H9 (cell line): ENCODE results near the gene APOA4. TPM values are rescaled to one million over a fixed set of nuclear protein-coding genes. Genes with fewer than 3 reads are reported as not detected.

Source experiments
- DNase-seq: peaks from one replicate; pipeline ENCODE4 v3.0.0-alpha.2; 2017
- H2AFZ ChIP-seq: one replicate; pipeline ENCODE4 v1.6.1; 2013; ENCODE audit warnings: mild to moderate bottlenecking, low read length, control low read depth, moderate library complexity
- H2AK5ac ChIP-seq: 2 replicates; pipeline ENCODE4 v1.6.1; 2013; ENCODE audit warnings: low read length, control low read depth, mixed read lengths; ENCODE audit not compliant: insufficient read length
- H2BK120ac ChIP-seq: one replicate; pipeline ENCODE4 v1.6.1; 2013; ENCODE audit warnings: low read depth, mild to moderate bottlenecking, low read length, control low read depth, inconsistent platforms; ENCODE audit not compliant: poor library complexity, severe bottlenecking
- H2BK12ac ChIP-seq: 2 replicates; pipeline ENCODE4 v1.6.1; 2013; ENCODE audit warnings: low read length, control low read depth, mixed read lengths, low read depth; ENCODE audit not compliant: insufficient read length
- H2BK15ac ChIP-seq: 2 replicates; pipeline ENCODE4 v1.6.1; 2013; ENCODE audit warnings: low read depth, low read length, control low read depth
- H2BK20ac ChIP-seq: one replicate; pipeline ENCODE4 v1.6.1; 2013; ENCODE audit warnings: low read depth, mild to moderate bottlenecking, low read length, control low read depth, inconsistent platforms; ENCODE audit not compliant: poor library complexity, severe bottlenecking
- H2BK5ac ChIP-seq: 2 replicates; pipeline ENCODE4 v1.6.1; 2013; ENCODE audit warnings: low read length, control low read depth, mixed read lengths; ENCODE audit not compliant: insufficient read length
- H3K14ac ChIP-seq: 2 replicates; pipeline ENCODE4 v1.6.1; 2013; ENCODE audit warnings: low read length, control low read depth; ENCODE audit not compliant: insufficient read depth
- H3K18ac ChIP-seq: 2 replicates; pipeline ENCODE4 v1.6.1; 2013; ENCODE audit warnings: low read depth, mild to moderate bottlenecking, mixed read lengths, low read length, control low read depth; ENCODE audit not compliant: insufficient read length
- H3K23ac ChIP-seq: 2 replicates; pipeline ENCODE4 v1.6.1; 2013; ENCODE audit warnings: low read length, control low read depth, mixed read lengths, low read depth; ENCODE audit not compliant: insufficient read length
- H3K23me2 ChIP-seq: 2 replicates; pipeline ENCODE4 v1.6.1; 2013; ENCODE audit warnings: low read depth, mild to moderate bottlenecking, mixed read lengths, low read length, control low read depth; ENCODE audit not compliant: insufficient read length, poor library complexity, severe bottlenecking
- H3K27ac ChIP-seq: 2 replicates; pipeline ENCODE4 v1.5.1; 2013; ENCODE audit warnings: low read length, control low read depth, mixed read lengths, low read depth; ENCODE audit not compliant: insufficient read length
- H3K27me3 ChIP-seq: 2 replicates; pipeline ENCODE4 v1.6.1; 2013; ENCODE audit warnings: low read length, control low read depth, inconsistent platforms; ENCODE audit not compliant: insufficient read depth
- H3K4ac ChIP-seq: 2 replicates; pipeline ENCODE4 v1.6.1; 2013; ENCODE audit warnings: low read depth, mild to moderate bottlenecking, control low read depth, inconsistent platforms, low read length, moderate library complexity
- H3K4me1 ChIP-seq: 2 replicates; pipeline ENCODE4 v1.6.1; 2013; ENCODE audit warnings: low read length, control low read depth, inconsistent platforms; ENCODE audit not compliant: insufficient read depth
- H3K4me2 ChIP-seq: 2 replicates; pipeline ENCODE4 v1.6.1; 2013; ENCODE audit warnings: low read length, control low read depth, mixed read lengths; ENCODE audit not compliant: insufficient read length, insufficient read depth
- H3K56ac ChIP-seq: 2 replicates; pipeline ENCODE4 v1.6.1; 2013; ENCODE audit warnings: low read depth, mild to moderate bottlenecking, mixed read lengths, low read length, control low read depth; ENCODE audit not compliant: insufficient read length
- H3K79me1 ChIP-seq: 2 replicates; pipeline ENCODE4 v1.6.1; 2013; ENCODE audit warnings: low read depth, mild to moderate bottlenecking, moderate library complexity, low read length, control low read depth, inconsistent platforms; ENCODE audit not compliant: insufficient read depth, poor library complexity, severe bottlenecking
- H3K79me2 ChIP-seq: 2 replicates; pipeline ENCODE4 v1.6.1; 2013; ENCODE audit warnings: low read length, control low read depth, inconsistent platforms; ENCODE audit not compliant: insufficient read depth
- H3K9ac ChIP-seq: 2 replicates; pipeline ENCODE4 v1.6.1; 2013; ENCODE audit warnings: low read length, control low read depth, mixed read lengths; ENCODE audit not compliant: insufficient read length; ENCODE audit errors: extremely low read depth
- H3K9me3 ChIP-seq: one replicate; pipeline ENCODE4 v1.6.1; 2013; ENCODE audit warnings: low read depth, low read length, inconsistent platforms; ENCODE audit not compliant: control insufficient read depth
- H3T11ph ChIP-seq: one replicate; pipeline ENCODE4 v1.6.1; 2013; ENCODE audit warnings: mild to moderate bottlenecking, low read length, control low read depth, inconsistent platforms
- H4K20me1 ChIP-seq: one replicate; pipeline ENCODE4 v1.6.1; 2013; ENCODE audit not compliant: control insufficient read depth, insufficient read length, insufficient read depth
- H4K5ac ChIP-seq: 2 replicates; pipeline ENCODE4 v1.6.1; 2013; ENCODE audit warnings: low read depth, mild to moderate bottlenecking, mixed read lengths, low read length, control low read depth; ENCODE audit not compliant: insufficient read length
- H4K8ac ChIP-seq: replicated peaks from 2 replicates; pipeline ENCODE4 v1.6.1; 2013; ENCODE audit warnings: low read length, control low read depth, mixed read lengths, low read depth; ENCODE audit not compliant: insufficient read length
- H4K91ac ChIP-seq: 2 replicates; pipeline ENCODE4 v1.6.1; 2013; ENCODE audit warnings: low read depth, mild to moderate bottlenecking, moderate library complexity, mixed read lengths, low read length, control low read depth; ENCODE audit not compliant: insufficient read length
- H3K27ac Mint-ChIP-seq, 3 experiments: 2 replicates in 2 of 3; 3 replicates in 1 of 3; pipeline ENCODE4 v1.8.0; 2020 to 2021; ENCODE audit warnings: mixed read lengths in 3 of 3, mild to moderate bottlenecking in 1 of 3, moderate library complexity in 1 of 3
- H3K27me3 Mint-ChIP-seq: 2 replicates; pipeline ENCODE4 v1.8.0; 2021; ENCODE audit warnings: low read depth, mild to moderate bottlenecking, moderate library complexity, mixed read lengths
- H3K36me3 Mint-ChIP-seq, 3 experiments: 2 replicates in 2 of 3; 3 replicates in 1 of 3; pipeline ENCODE4 v1.8.0; 2020 to 2021; ENCODE audit warnings: low read depth in 3 of 3, mixed read lengths in 3 of 3; ENCODE audit not compliant: insufficient read depth in 1 of 3
- H3K4me1 Mint-ChIP-seq, 2 experiments: 2 replicates each; pipeline ENCODE4 v1.8.0; 2020; ENCODE audit warnings: mixed read lengths in 2 of 2
- H3K4me3 Mint-ChIP-seq, 2 experiments: 2 replicates in 1 of 2; 3 replicates in 1 of 2; pipeline ENCODE4 v1.8.0; 2020 to 2021; ENCODE audit warnings: mild to moderate bottlenecking in 2 of 2, mixed read lengths in 2 of 2, moderate library complexity in 1 of 2
- H3K9me3 Mint-ChIP-seq, 2 experiments: 2 replicates in 1 of 2; 3 replicates in 1 of 2; pipeline ENCODE4 v1.8.0; 2020; ENCODE audit warnings: mild to moderate bottlenecking in 2 of 2, mixed read lengths in 2 of 2, moderate library complexity in 1 of 2
- WGBS: extraction: QIAGEN DNeasy Blood & Tissue Kit; methylation state at CpG from one replicate; pipeline ENCODE4 v1.1.7; 2013; ENCODE audit warnings: missing lambda C conversion rate, low lambda C conversion rate, mixed read lengths; ENCODE audit not compliant: insufficient read length; ENCODE audit errors: extremely low coverage; 5-methylcytosine and 5-hydroxymethylcytosine counted together
- long read RNA-seq: library from polyadenylated mRNA; unstranded; transcript quantifications from one replicate; pipeline ENCODE4 v2.0.0, GENCODE V29; 2020
- total RNA-seq: library from RNA; stranded (reverse); gene quantifications from 2 replicates; pipeline ENCODE4 v1.2.1, GENCODE V29; 2021
- TF ChIP-seq, protein P1 (sequence below): fragments of 200-600 bp; sonication (generic); conservative IDR thresholded peaks from 3 replicates; pipeline ENCODE4 v1.8.0; 2021; ENCODE audit warnings: antibody characterized with exemption, mild to moderate bottlenecking

APOA4 gene
- total RNA-seq, result not detected in 2 replicates
- long read RNA-seq, result 0 reads

DNA sequence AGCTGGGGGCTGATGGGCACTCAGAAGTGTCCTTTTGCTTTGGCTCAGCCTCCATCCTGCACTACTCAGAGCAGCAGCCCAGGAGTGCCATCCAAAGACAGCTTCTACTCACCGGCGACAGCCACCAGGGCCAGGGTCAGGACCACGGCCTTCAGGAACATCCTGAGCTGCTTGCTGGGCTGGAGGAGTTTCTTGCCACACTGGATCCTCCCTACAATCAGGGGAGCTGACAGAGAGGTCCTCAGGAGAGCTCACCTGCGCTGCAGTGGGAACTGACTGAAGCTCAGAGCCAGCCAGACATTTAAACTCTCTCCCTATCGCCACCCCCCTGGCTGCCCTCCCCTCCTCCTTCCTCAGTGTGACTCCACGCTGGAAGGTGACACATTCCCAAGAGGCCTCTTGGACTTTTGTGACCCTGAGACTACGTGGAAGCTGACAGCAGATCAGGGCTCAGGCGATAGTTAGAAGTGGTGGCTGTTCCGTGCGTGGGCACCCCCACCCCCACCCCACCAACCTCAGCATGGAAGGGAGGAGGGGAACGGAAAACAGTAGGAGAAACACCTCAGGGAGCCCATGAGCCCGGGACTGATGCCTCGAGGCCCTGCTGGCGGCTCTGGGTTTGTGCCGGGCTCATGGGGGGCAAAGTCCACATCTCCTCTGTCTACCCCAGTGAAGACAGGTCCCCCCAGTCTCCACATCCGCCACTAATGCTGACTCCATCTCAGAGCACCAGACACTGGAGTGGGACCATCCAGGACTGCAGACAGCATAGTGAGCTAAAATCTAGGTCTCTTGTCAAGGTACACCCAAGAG is at the start of gene APOA4:
APOA4 (minus strand) TSS at position 274 of the 813 bp plus-strand sequence; CDS start at position 161, 113 bp downstream.
- no peaks in the 10 kb centered on the region for H3K23me2 ChIP-seq
- no peaks in the 10 kb centered on the region for H3K27me3 ChIP-seq
- no CpG with 5 or more reads among the region's 16 CpGs for whole genome bisulfite sequencing
- H3T11ph ChIP-seq, result no peak within 1 kb of the TSS
- H3K79me1 ChIP-seq, result no peaks in the 10 kb centered on the region
- no peak within 1 kb of the TSS for H3K4me3 Mint-ChIP-seq
- H2AK5ac ChIP-seq, result no peak within 1 kb of the TSS
- no peak within 1 kb of the TSS for H4K91ac ChIP-seq
- H2BK15ac ChIP-seq, result no peak within 1 kb of the TSS
- H3K9ac ChIP-seq, result no peak within 1 kb of the TSS
- no peaks in the 10 kb centered on the region for H3K9me3 Mint-ChIP-seq
- H2BK12ac ChIP-seq, result no peak within 1 kb of the TSS
- no peak within 1 kb of the TSS for H3K18ac ChIP-seq
- TF ChIP-seq, protein P1, sequence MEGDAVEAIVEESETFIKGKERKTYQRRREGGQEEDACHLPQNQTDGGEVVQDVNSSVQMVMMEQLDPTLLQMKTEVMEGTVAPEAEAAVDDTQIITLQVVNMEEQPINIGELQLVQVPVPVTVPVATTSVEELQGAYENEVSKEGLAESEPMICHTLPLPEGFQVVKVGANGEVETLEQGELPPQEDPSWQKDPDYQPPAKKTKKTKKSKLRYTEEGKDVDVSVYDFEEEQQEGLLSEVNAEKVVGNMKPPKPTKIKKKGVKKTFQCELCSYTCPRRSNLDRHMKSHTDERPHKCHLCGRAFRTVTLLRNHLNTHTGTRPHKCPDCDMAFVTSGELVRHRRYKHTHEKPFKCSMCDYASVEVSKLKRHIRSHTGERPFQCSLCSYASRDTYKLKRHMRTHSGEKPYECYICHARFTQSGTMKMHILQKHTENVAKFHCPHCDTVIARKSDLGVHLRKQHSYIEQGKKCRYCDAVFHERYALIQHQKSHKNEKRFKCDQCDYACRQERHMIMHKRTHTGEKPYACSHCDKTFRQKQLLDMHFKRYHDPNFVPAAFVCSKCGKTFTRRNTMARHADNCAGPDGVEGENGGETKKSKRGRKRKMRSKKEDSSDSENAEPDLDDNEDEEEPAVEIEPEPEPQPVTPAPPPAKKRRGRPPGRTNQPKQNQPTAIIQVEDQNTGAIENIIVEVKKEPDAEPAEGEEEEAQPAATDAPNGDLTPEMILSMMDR, result no peak
- no peak within 1 kb of the TSS for H2BK120ac ChIP-seq
- no peaks in the 10 kb centered on the region; the same call in 1 of the 2 replicates for H3K4me1 ChIP-seq
- H2BK20ac ChIP-seq, result no peak within 1 kb of the TSS
- H3K4me1 Mint-ChIP-seq, result peaks cover 5 to 9% of the 10 kb centered on the region in 2 experiments
- H2BK5ac ChIP-seq, result no peak within 1 kb of the TSS
- no peak within 1 kb of the TSS for H4K8ac ChIP-seq
- H3K27ac ChIP-seq, result no peak within 1 kb of the TSS
- no peaks in the 10 kb centered on the region for H3K9me3 ChIP-seq
- no peak within 1 kb of the TSS for H3K27ac Mint-ChIP-seq
- no peak within 1 kb of the TSS for H3K4me2 ChIP-seq
- H3K14ac ChIP-seq, result no peak within 1 kb of the TSS
- no peak within 1 kb of the TSS for H4K5ac ChIP-seq
- H3K79me2 ChIP-seq, result no peaks in the 10 kb centered on the region
- no peak for DNase-seq
- no peaks in the 10 kb centered on the region for H4K20me1 ChIP-seq
- H3K4ac ChIP-seq, result no peak within 1 kb of the TSS
- H3K56ac ChIP-seq, result no peak within 1 kb of the TSS
- H3K36me3 Mint-ChIP-seq, result no peaks in the 10 kb centered on the region
- H3K23ac ChIP-seq, result no peak within 1 kb of the TSS
- H3K27me3 Mint-ChIP-seq, result peaks cover 10% of the 10 kb centered on the region
- H2AFZ ChIP-seq, result no peak within 1 kb of the TSS
